Astrocyte of the spinal cord (primary cell): ENCODE measurements around the gene HTRA3.

Experiments used
- DNase-seq: peaks from one replicate; pipeline ENCODE4 v3.0.0; 2011; ENCODE audit warnings: low read depth, low spot score
- H3K4me3 ChIP-seq: 2 replicates; pipeline ENCODE4 v1.5.1; 2011; ENCODE audit warnings: low read depth, mild to moderate bottlenecking, low read length, moderate library complexity
- in situ Hi-C: cut with HindIII; loops from 2 replicates; pipeline ENCODE4 v1.10.0; 2017; ENCODE audit warnings: low sequenced_read_pairs
- TF ChIP-seq, protein P1 (sequence below): IDR thresholded peaks from 2 replicates; pipeline ENCODE4 v1.5.1; 2012; ENCODE audit warnings: low read depth, mild to moderate bottlenecking, low read length, inconsistent platforms

Gene HTRA3

GRCh38 chr4:8355864-8356565 lies 86.5 kb downstream of the HTRA3 start:
- in situ Hi-C loops: no loop called here
- TF ChIP-seq, protein P1, sequence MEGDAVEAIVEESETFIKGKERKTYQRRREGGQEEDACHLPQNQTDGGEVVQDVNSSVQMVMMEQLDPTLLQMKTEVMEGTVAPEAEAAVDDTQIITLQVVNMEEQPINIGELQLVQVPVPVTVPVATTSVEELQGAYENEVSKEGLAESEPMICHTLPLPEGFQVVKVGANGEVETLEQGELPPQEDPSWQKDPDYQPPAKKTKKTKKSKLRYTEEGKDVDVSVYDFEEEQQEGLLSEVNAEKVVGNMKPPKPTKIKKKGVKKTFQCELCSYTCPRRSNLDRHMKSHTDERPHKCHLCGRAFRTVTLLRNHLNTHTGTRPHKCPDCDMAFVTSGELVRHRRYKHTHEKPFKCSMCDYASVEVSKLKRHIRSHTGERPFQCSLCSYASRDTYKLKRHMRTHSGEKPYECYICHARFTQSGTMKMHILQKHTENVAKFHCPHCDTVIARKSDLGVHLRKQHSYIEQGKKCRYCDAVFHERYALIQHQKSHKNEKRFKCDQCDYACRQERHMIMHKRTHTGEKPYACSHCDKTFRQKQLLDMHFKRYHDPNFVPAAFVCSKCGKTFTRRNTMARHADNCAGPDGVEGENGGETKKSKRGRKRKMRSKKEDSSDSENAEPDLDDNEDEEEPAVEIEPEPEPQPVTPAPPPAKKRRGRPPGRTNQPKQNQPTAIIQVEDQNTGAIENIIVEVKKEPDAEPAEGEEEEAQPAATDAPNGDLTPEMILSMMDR: no peak
- DNase-seq: peak; percentile 51
- no peak overlapping the region for H3K4me3 ChIP-seq
